HL-60/S4 (cell line): Measurements from ENCODE around the gene ATG4D.
"Not testable (repeated sequence)": the region's sequence is repeated elsewhere in the genome, so short reads cannot be mapped to it uniquely, and the experiment has no call there.

ENCODE experiments used
- in situ Hi-C: fragments of 300-500 bp; cut with MboI; formaldehyde crosslinking; loops from 2 replicates; pipeline ENCODE4 v1.14.3; 2022; ENCODE audit warnings: low sequenced_read_pairs

The ATG4D gene

GRCh38 chr19:10518444-10519361, 25.0 kb upstream of the ATG4D start:
- in situ Hi-C loops: no loop called here

DNA sequence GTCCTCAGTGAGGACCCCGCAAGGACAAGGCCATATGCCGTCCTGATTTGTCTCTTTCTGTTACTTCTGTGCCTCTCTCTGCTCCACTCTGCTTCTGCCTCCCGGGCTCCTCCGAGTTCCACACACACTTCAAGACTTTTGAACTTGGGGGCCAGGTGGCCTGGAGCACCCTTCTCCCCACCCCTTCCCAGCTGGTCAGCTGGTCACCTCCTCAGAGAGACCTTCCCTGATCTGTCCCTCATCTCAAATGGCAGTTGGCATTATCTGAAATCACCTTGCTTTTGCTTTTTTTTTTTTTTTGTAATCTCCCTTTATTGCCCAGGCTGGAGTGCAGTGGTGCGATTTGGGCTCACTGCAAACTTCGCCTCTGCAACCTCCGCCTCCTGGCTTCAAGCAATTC, 24.3 kb upstream of the ATG4D start:
- in situ Hi-C loops: no loop called here

DNA sequence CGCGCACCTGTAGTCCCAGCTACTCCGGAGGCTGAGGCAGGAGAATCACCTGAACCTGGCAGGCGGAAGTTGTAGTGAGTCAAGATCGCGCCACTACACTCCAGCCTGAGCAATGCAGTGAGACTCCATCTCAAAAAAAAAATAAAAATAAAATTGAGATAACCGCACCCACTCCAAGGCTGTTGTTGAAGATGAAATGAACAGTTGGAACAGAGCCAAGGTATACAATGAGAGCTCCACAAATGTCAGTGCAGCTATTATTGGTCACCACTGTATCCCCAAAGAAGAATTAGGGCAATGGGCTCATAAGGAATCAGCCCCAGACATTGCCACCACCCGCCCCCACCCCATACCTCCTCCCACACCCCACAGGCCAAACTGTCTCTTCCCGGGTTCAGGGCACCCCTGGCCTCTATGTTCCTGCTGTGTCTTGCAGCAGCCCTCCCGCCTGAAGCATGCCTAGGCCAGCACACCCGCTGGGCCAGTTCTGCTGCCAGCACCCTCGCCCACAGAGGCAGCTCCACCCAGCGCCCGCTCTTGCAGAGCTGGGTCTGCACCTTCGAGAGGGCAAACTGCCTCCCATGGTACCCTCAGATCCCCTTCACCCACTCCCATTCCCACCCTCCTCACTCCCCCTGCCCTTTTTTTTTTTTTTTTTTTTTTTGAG, 22.9 kb upstream of the ATG4D start:
- in situ Hi-C loops: no loop called here

DNA sequence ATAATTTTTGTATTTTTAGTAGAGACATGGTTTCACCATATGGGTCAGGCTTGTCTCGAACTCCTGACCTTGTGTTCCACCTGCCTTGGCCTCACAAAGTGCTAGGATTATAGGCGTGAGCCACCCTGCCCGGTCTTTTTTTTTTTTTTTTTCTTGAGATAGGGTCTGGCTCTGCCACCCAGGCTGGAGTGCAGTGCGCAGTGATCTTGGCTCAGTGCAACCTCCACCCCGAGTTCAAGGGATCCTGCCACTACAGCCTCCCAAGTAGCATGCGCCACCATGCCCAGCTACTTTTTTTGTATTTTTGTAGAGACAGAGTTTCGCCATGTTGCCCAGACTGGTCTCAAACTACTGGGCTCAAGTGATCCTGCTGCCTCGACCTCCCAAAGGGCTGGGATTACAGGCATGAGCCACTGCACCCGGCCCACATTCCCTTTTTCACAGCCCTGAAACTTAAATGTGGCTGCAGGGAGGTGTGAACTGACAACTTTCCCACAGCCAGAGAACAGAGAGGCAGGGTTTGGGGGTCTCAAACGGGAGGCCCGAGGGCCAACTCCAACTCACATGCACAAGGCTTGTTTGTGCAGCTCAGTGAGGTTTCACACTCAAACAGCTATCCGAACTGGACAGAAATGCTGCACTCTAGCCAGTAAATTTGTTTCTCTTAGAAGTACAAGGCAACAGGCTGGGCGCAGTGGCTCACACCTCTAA, 22.1 kb upstream of the ATG4D start:
- in situ Hi-C loops: no loop called here

DNA sequence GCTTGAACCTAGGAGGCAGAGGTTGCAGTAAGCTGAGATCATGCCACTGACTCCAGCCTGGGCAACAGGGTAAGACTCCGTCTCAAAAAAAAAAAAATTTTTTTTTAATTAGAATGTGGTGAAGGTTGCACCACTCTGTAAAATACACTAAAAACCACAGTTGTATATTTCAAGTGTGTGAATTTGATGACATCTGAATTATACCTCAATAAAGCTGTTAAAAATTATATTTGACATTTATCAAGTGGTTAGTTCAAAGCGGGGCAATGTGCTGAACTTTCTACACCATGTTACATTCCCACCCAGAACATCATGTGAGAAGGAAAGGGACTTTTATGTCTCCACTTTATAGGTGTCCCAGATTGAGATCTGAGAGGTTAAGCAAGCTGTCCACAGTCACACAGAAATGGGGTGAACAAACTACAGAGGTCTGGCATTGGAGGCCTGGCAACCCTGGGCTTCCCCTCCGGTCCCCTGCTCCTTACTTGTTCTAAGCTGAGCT, 20.5 kb upstream of the ATG4D start:
- in situ Hi-C loops: no loop called here

DNA sequence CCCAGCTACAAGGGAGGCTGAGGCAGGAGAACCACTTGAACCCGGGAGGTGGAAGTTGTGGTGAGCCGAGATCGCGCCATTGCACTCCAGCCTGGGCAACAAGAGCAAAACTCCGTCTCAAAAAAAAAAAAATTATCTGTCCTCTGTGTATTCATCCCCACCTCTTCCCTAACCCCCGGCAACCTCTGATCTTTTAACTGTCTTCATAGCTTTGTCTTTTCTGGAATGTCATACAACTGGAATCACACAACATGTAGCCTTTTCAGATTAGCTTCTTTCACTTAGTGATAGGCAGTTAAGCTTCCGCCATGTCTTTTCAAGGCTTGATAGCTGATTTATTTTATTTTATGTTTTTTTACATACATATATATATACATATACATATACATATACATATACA, 18.1 kb upstream of the ATG4D start:
- in situ Hi-C loops: no loop called here

DNA sequence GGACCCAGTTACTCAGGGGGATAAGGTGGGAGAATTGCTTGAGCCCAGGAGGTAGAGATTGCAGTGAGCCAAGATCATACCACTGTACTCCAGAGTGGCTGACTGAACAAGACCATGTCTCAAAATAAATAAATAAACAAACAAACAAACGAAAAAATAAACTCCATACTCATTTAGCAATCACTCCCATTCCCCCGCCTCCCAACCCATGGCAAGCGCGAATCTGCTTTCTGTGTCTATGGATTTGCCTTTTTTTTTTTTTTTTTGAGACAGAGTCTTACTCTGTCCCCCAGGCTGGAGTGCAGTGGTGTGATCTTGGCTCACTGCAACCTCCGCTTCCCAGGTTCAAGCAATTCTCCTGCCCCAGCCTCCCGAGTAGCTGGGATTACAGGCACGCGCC, 16.8 kb upstream of the ATG4D start:
- in situ Hi-C loops: not testable (repeated sequence)

DNA sequence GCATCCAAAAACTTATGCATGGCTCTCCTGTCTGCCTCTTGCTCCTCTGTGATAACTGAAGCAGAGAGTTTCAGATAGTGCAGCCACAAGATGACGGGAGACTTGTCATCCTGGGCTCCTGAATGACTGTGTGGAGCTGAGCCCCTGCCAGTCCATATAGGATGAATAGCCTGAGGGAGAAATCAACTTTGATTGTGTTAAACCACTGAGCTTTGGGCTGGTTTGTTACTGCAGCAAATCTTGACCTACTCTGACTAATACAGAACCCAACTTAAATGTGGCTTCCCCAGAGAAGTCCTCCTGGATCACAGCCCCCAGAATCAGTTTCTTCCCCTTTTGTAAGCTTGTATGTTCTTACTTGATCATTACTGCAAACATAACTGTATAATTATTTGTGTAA, 11.2 kb upstream of the ATG4D start:
- in situ Hi-C loops: no loop called here

GRCh38 chr19:10533646-10534386, 9.9 kb upstream of the ATG4D start:
- in situ Hi-C loops: no loop called here

DNA sequence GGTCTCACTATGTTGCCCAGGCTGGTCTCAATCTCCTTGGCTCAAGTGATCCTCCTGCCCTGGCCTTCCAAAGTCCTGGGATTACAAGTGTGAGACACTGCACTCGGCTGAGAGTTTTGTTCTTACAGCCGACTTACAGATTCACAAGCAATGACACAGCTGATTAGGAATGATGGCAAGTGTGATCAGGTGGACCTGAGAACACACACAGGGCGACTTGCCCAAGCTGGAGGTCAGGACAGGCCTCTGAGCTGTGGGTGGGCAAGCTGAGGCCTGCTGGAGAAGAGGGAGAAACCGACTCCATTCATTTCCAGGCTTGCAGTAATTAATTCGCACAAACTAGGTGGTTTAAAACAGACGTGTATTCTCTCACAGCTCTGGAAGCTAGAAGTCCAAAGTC, 8.1 kb upstream of the ATG4D start:
- in situ Hi-C loops: no loop called here

GRCh38 chr19:10537668-10538067, 6.0 kb upstream of the ATG4D start:
- in situ Hi-C loops: no loop called here

DNA sequence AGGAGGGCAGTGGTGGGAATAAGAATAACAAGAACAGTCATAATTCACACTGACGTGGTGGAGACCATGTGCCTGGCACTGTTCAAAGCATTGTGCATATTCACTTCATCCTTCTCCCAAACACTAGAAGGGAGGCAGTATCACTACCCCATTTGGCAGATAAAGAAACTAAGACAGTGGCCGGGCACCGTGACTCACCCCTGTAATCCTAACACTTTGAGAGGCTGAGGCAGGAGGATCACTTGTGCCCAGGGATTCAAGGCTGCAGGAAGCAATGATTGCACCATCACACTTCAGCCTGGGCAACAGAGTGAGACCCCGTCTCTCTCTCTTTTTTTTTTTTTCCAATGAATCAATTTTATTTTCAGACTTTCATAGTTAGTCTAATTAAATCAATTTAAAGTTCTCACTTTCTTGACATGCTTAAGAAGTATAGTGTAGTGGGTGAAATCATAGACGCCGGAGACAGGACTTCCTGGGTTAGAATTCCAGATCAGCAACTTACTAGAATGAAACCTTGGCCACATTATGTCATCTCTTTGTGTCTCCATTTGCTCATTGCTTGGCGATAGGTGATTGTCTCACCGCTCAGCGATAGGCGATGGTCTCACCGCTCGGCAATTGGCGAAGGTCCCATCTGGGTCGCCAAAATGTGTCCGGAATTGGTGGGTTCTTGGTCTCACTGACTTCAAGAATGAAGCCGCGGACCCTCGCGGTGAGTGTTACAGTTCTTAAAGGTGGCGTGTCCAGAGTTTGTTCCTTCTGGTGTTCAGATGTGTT, 5.3 kb upstream of the ATG4D start:
- in situ Hi-C loops: no loop called here

DNA sequence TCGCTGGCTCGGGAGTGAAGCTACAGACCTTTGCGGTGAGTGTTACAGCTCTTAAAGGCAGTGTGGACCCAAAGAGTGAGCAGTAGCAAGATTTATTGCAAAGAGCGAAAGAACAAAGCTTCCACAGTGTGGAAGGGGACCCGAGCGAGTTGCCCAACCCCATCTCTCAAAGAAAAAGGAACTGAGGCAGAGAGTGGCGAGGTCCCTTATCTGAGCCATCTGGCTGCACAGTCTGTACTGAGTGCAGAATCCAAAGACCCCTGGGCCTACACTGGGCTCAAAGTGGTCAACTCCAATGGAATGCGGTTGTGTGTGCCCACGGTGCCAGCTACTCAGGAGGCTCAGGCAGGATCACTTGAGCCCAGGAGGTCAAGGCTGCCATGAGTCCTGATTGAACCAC, 4.7 kb upstream of the ATG4D start:
- in situ Hi-C loops: not testable (repeated sequence)

- in situ Hi-C loops: no loop called here
These were observed 665 bp upstream of the ATG4D start for GRCh38 chr19:10543059-10543419.

DNA sequence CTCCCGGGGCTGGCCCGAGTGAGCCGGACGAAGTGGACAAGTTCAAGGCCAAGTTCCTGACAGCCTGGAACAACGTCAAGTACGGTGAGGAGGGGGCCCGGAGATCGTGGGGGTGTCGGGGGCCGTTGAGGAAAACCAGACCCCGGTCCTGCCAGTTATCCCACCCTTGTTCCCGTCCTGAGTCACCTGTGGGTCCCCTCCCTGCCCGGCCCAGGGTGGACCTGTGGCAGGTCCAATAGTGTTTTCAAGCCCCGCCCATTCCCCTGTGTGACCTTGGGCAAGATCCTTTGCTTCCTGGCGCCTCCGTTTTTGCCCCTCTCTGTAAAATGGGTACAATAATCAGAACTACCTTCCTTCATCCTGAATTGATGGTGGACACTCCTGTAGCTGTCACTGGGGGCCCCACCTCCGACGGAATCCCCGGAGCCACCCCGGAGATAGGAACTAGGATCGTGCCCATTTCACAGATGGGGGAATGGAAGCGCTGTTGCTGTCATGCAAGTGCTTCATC, 593 bp downstream of the ATG4D start:
- in situ Hi-C loops: no loop called here

- in situ Hi-C loops: no loop called here
These were observed 1.1 kb downstream of the ATG4D start for GRCh38 chr19:10544753-10545251.

GRCh38 chr19:10546817-10547216, 3.1 kb downstream of the ATG4D start:
- in situ Hi-C loops: no loop called here

DNA sequence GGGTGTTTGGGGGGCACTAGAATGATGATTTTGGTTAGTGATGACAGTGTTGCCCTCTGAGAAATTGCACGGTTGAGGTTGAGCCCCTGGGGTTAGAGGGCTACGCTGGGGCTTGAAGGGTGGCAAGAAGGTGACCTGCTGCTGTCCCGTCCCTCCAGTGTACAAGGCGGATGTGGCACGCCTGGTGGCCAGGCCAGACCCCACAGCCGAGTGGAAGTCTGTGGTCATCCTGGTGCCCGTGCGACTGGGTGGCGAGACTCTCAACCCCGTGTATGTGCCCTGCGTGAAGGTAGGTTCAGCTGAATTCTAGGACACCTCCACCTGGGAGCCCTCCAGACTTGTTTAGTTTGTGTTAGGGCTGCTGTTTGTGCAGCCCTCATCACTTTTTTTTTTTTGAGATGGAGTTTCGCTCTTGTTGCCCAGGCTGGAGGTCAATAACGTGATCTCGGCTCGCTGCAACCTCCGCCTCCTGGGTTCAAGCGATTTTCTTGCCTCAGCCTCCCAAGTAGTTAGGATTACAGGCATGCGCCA, 5.1 kb downstream of the ATG4D start:
- in situ Hi-C loops: no loop called here

DNA sequence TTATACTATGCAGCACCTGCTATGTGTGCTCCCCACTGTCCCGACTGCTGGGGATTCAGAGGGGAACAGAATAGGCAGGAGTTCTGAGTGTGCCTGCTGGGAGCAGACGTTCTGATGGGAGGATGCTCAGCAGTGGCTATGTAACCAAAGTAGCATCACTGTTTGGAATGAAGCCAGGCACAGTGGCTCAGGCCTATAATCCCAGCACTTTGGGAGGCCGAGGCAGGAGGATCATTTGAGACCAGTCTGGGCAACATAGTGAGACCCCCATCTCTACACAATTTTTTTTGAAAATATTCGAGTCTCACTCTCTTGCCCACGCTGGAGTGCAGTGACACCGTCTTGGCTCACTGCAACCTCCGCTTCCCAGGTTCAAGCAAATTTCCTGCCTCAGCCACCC, 6.0 kb downstream of the ATG4D start:
- in situ Hi-C loops: no loop called here

DNA sequence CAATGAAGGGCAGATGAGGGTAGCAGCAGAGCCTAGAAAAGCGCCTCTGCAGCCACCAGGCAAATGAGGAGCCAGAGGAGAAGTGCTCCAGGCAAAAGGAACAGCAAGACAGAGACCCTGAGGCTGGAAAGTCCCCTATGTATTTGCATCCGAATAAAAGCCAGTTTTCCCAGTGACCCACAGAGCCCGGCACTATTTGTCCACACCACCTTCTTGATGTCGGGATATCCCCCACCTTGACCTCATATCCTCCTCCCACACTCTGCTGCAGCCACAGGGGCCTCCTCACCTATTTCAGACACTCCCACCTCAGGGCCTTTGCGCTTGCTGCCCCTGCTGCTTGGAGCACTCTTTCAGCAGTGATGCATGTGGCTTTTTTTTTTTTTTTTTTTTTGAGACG, 6.6 kb downstream of the ATG4D start:
- in situ Hi-C loops: no loop called here
